Measurements from ENCODE around the gene RTL9. TPM values are rescaled to one million over a fixed set of nuclear protein-coding genes. Genes with fewer than 3 reads are reported as not detected.

Gene RTL9
- total RNA-seq: 1.6 TPM

GRCh38 chrX:110358548-110358947 lies at the start of gene RTL9:
Gene RTL9 (plus strand): TSS chrX:110358848. CDS start chrX:110450618, 91,770 bp downstream.

GRCh38 chrX:110317820-110318663 lies 40.6 kb upstream of the RTL9 start, which contains the start of gene AMMECR1:
Gene AMMECR1 (minus strand): TSS chrX:110318085. CDS start chrX:110318071, 14 bp downstream.

Small RNA genes within 50 kb of the gene (small RNA-seq; reads per million reads assigned to genes)
- not detected for gene GNG5P2

Other genes with a start within 250 kb of the RTL9 start
- gene AMMECR1, start 40.8 kb upstream of the RTL9 start, total RNA-seq: 4.8 TPM

Data from diencephalon (tissue), 1 donor.